ENCODE measurements around the gene NUP93. TPM values are rescaled to one million over a fixed set of nuclear protein-coding genes. Genes with fewer than 3 reads are reported as not detected.

NUP93 gene
- total RNA-seq, 5 donors from 2014 or later (not counting 1 experiment from before 2014, with no cell fraction given) = 52.6 to 72.4 (median 60.5) TPM

GRCh38 chr16:56755038-56755437 is 25.1 kb downstream of the NUP93 start:
- Mint-ChIP-seq H3K9me3 (no peaks in the 10 kb centered on the region), H3K4me3 (no peak overlapping the region), H3K4me1 (peaks cover 0 to 6% (median 0%) of the 10 kb centered on the region in 3 donors), H3K27ac (no peak overlapping the region), H3K36me3 (peaks cover 73% of the 10 kb centered on the region), H3K27me3 (no peaks in the 10 kb centered on the region)
- Histone ChIP-seq H3K36me3 (ENCODE audit: control insufficient read depth in 2 of 2, extremely low read depth in 1 of 2, insufficient read depth in 1 of 2, low read length in 1 of 2) (peaks cover 0 to 22% of the 10 kb centered on the region in 2 donors), H3K27ac (ENCODE audit: low read length) (no peak overlapping the region), H3K4me1 (ENCODE audit: control insufficient read depth in 1 of 2, extremely low read depth in 1 of 2, insufficient read depth in 2 of 2, low read length in 2 of 2) (no peaks in the 10 kb centered on the region), H3K27me3 (replicated peaks in 1 of 2; ENCODE audit: control insufficient read depth in 2 of 2, extremely low read depth in 1 of 2, insufficient read depth in 2 of 2, low read length in 1 of 2) (no peaks in the 10 kb centered on the region), H3K9me3 (peaks cover 2% of the 10 kb centered on the region), H3K4me3 (ENCODE audit: control insufficient read depth in 1 of 2, extremely low read depth in 1 of 2, low read length in 1 of 2) (no peak overlapping the region)
- POLR2A ChIA-PET = no interaction called here
- ATAC-seq (replicated peaks in 1 of 4) = no peak
- DNase-seq = no peak
- CTCF ChIA-PET = no interaction called here

GRCh38 chr16:56758432-56758831 is 28.5 kb downstream of the NUP93 start:
- no peak overlapping the region for H3K4me3 ChIP-seq (ENCODE audit: control insufficient read depth in 1 of 2, extremely low read depth in 1 of 2, low read length in 1 of 2)
- ATAC-seq (replicated peaks in 1 of 4) (no peak), DNase-seq (no peak)
- no peaks in the 10 kb centered on the region for H3K27me3 ChIP-seq (replicated peaks in 1 of 2; ENCODE audit: control insufficient read depth in 2 of 2, extremely low read depth in 1 of 2, insufficient read depth in 2 of 2, low read length in 1 of 2)
- H3K4me1 Mint-ChIP-seq = peaks cover 0 to 6% (median 2%) of the 10 kb centered on the region in 3 donors
- no peaks in the 10 kb centered on the region for H3K9me3 Mint-ChIP-seq
- H3K9me3 ChIP-seq = peaks cover 2% of the 10 kb centered on the region
- WGBS (ENCODE audit: insufficient coverage) = 100% methylated on average over 3 of the region's 3 CpGs
- H3K36me3 ChIP-seq (ENCODE audit: control insufficient read depth in 2 of 2, extremely low read depth in 1 of 2, insufficient read depth in 1 of 2, low read length in 1 of 2) = peaks cover 0 to 34% of the 10 kb centered on the region in 2 donors
- H3K4me1 ChIP-seq (ENCODE audit: control insufficient read depth in 1 of 2, extremely low read depth in 1 of 2, insufficient read depth in 2 of 2, low read length in 2 of 2) = no peaks in the 10 kb centered on the region
- no peaks in the 10 kb centered on the region for H3K27me3 Mint-ChIP-seq
- peaks cover 58% of the 10 kb centered on the region for H3K36me3 Mint-ChIP-seq
- no peak overlapping the region for H3K27ac ChIP-seq (ENCODE audit: low read length)
- no peak overlapping the region for H3K4me3 Mint-ChIP-seq
- CTCF ChIA-PET = no interaction called here
- H3K27ac Mint-ChIP-seq = no peak overlapping the region
- POLR2A ChIA-PET = no interaction called here

GRCh38 chr16:56758930-56759329 is 29.0 kb downstream of the NUP93 start:
- 100% methylated on average over 2 of the region's 4 CpGs for WGBS (ENCODE audit: insufficient coverage)
- ChIA-PET POLR2A (no interaction called here), CTCF (no interaction called here)
- peaks cover 2% of the 10 kb centered on the region for H3K9me3 ChIP-seq
- no peak overlapping the region for H3K27ac ChIP-seq (ENCODE audit: low read length)
- no peaks in the 10 kb centered on the region for H3K27me3 ChIP-seq (replicated peaks in 1 of 2; ENCODE audit: control insufficient read depth in 2 of 2, extremely low read depth in 1 of 2, insufficient read depth in 2 of 2, low read length in 1 of 2)
- H3K4me3 ChIP-seq (ENCODE audit: control insufficient read depth in 1 of 2, extremely low read depth in 1 of 2, low read length in 1 of 2) = no peak overlapping the region
- Mint-ChIP-seq H3K4me1 (peaks cover 0 to 6% (median 6%) of the 10 kb centered on the region in 3 donors), H3K27ac (no peak overlapping the region), H3K4me3 (no peak overlapping the region), H3K9me3 (no peaks in the 10 kb centered on the region), H3K36me3 (peaks cover 57% of the 10 kb centered on the region), H3K27me3 (no peaks in the 10 kb centered on the region)
- no peaks in the 10 kb centered on the region for H3K4me1 ChIP-seq (ENCODE audit: control insufficient read depth in 1 of 2, extremely low read depth in 1 of 2, insufficient read depth in 2 of 2, low read length in 2 of 2)
- ATAC-seq (replicated peaks in 1 of 4) = no peak
- no peak for DNase-seq
- peaks cover 0 to 34% of the 10 kb centered on the region in 2 donors for H3K36me3 ChIP-seq (ENCODE audit: control insufficient read depth in 2 of 2, extremely low read depth in 1 of 2, insufficient read depth in 1 of 2, low read length in 1 of 2)

DNA sequence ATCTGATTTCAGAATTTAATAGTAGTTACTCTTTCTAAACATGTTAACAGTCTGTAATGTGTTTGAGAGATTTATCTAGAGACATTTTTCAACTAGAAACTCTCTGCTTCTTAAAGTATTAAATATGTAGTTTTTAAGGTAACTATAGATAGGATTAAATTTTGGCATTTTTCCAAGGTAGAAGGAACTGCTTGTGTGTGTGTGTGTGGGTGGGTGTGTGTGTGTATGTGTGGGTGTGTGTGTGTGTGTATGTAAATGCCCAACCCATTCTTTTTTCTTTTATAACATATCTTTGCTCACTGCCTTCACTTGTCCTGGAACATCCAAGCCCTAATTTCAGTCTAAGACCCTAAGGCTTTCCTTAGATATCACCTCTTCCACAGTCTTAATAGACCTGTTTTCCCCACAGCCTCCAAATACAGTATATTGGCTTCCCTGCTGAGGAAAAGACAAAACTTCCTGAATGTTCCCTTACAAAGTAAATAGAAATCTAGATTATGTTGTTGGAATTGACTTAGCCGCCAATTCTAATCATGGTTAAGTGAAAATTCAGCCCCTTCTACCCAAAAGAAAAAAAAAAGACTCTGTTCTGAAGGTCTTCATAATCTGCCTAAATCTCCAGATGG is 33.5 kb downstream of the NUP93 start:
- no peaks in the 10 kb centered on the region for H3K27me3 ChIP-seq (replicated peaks in 1 of 2; ENCODE audit: control insufficient read depth in 2 of 2, extremely low read depth in 1 of 2, insufficient read depth in 2 of 2, low read length in 1 of 2)
- no peaks in the 10 kb centered on the region for H3K9me3 Mint-ChIP-seq
- ChIA-PET POLR2A (no interaction called here), CTCF (no interaction called here)
- H3K27ac Mint-ChIP-seq = no peak overlapping the region
- no peaks in the 10 kb centered on the region for H3K27me3 Mint-ChIP-seq
- no peak overlapping the region for H3K4me3 Mint-ChIP-seq
- no peaks in the 10 kb centered on the region for H3K9me3 ChIP-seq
- ATAC-seq (replicated peaks in 1 of 4) (no peak), DNase-seq (no peak)
- H3K36me3 ChIP-seq (ENCODE audit: control insufficient read depth in 2 of 2, extremely low read depth in 1 of 2, insufficient read depth in 1 of 2, low read length in 1 of 2) = peaks cover 2 to 33% of the 10 kb centered on the region in 2 donors
- peaks cover 0 to 10% (median 3%) of the 10 kb centered on the region in 3 donors for H3K4me1 Mint-ChIP-seq
- H3K4me1 ChIP-seq (ENCODE audit: control insufficient read depth in 1 of 2, extremely low read depth in 1 of 2, insufficient read depth in 2 of 2, low read length in 2 of 2) = no peaks in the 10 kb centered on the region
- no peak overlapping the region for H3K4me3 ChIP-seq (ENCODE audit: control insufficient read depth in 1 of 2, extremely low read depth in 1 of 2, low read length in 1 of 2)
- H3K36me3 Mint-ChIP-seq = peaks cover 40% of the 10 kb centered on the region
- H3K27ac ChIP-seq (ENCODE audit: low read length) = no peak overlapping the region
- WGBS (ENCODE audit: insufficient coverage) = no CpG with 5 or more reads among the region's 1 CpG

- WGBS (ENCODE audit: insufficient coverage) = no CpG with 5 or more reads among the region's 2 CpGs
- no peaks in the 10 kb centered on the region for H3K4me1 ChIP-seq (ENCODE audit: control insufficient read depth in 1 of 2, extremely low read depth in 1 of 2, insufficient read depth in 2 of 2, low read length in 2 of 2)
- CTCF ChIA-PET = no interaction called here
Measured at GRCh38 chr16:56764835-56765234, 34.9 kb downstream of the NUP93 start.

GRCh38 chr16:56765949-56766348 is 36.0 kb downstream of the NUP93 start:
- peaks cover 2 to 11% of the 10 kb centered on the region in 2 donors for H3K36me3 ChIP-seq (ENCODE audit: control insufficient read depth in 2 of 2, extremely low read depth in 1 of 2, insufficient read depth in 1 of 2, low read length in 1 of 2)
- H3K4me1 Mint-ChIP-seq = peaks cover 5 to 16% (median 14%) of the 10 kb centered on the region in 3 donors
- no peaks in the 10 kb centered on the region for H3K27me3 ChIP-seq (replicated peaks in 1 of 2; ENCODE audit: control insufficient read depth in 2 of 2, extremely low read depth in 1 of 2, insufficient read depth in 2 of 2, low read length in 1 of 2)
- ChIA-PET CTCF (no interaction called here), POLR2A (no interaction called here)
- no peak overlapping the region for H3K4me3 ChIP-seq (ENCODE audit: control insufficient read depth in 1 of 2, extremely low read depth in 1 of 2, low read length in 1 of 2)
- H3K9me3 Mint-ChIP-seq = no peaks in the 10 kb centered on the region
- H3K9me3 ChIP-seq = no peaks in the 10 kb centered on the region
- WGBS (ENCODE audit: insufficient coverage) = no CpG with 5 or more reads among the region's 4 CpGs
- H3K27ac ChIP-seq (ENCODE audit: low read length) = no peak overlapping the region
- H3K36me3 Mint-ChIP-seq = peaks cover 21% of the 10 kb centered on the region
- no peak overlapping the region for H3K27ac Mint-ChIP-seq
- ATAC-seq (replicated peaks in 1 of 4) = no peak
- H3K4me1 ChIP-seq (ENCODE audit: control insufficient read depth in 1 of 2, extremely low read depth in 1 of 2, insufficient read depth in 2 of 2, low read length in 2 of 2) = no peaks in the 10 kb centered on the region
- no peak for DNase-seq
- H3K27me3 Mint-ChIP-seq = no peaks in the 10 kb centered on the region
- no peak overlapping the region for H3K4me3 Mint-ChIP-seq

More at GRCh38 chr16:56764835-56765234, 34.9 kb downstream of the NUP93 start:
- Mint-ChIP-seq H3K9me3 (no peaks in the 10 kb centered on the region), H3K27ac (no peak overlapping the region), H3K36me3 (peaks cover 28% of the 10 kb centered on the region), H3K4me3 (no peak overlapping the region), H3K4me1 (peaks cover 3 to 10% (median 3%) of the 10 kb centered on the region in 3 donors), H3K27me3 (no peaks in the 10 kb centered on the region)
- ATAC-seq (replicated peaks in 1 of 4) = no peak
- no peak for DNase-seq
- no peak overlapping the region for H3K4me3 ChIP-seq (ENCODE audit: control insufficient read depth in 1 of 2, extremely low read depth in 1 of 2, low read length in 1 of 2)
- H3K9me3 ChIP-seq = no peaks in the 10 kb centered on the region
- no peaks in the 10 kb centered on the region for H3K27me3 ChIP-seq (replicated peaks in 1 of 2; ENCODE audit: control insufficient read depth in 2 of 2, extremely low read depth in 1 of 2, insufficient read depth in 2 of 2, low read length in 1 of 2)
- no peak overlapping the region for H3K27ac ChIP-seq (ENCODE audit: low read length)
- POLR2A ChIA-PET = no interaction called here
- peaks cover 2 to 21% of the 10 kb centered on the region in 2 donors for H3K36me3 ChIP-seq (ENCODE audit: control insufficient read depth in 2 of 2, extremely low read depth in 1 of 2, insufficient read depth in 1 of 2, low read length in 1 of 2)

GRCh38 chr16:56767024-56767423 is 37.1 kb downstream of the NUP93 start:
- ChIA-PET POLR2A (no interaction called here), CTCF (no interaction called here)
- WGBS (ENCODE audit: insufficient coverage) = 90% methylated on average over 2 of the region's 3 CpGs
- H3K4me1 ChIP-seq (ENCODE audit: control insufficient read depth in 1 of 2, extremely low read depth in 1 of 2, insufficient read depth in 2 of 2, low read length in 2 of 2) = no peaks in the 10 kb centered on the region
- DNase-seq = no peak
- Mint-ChIP-seq H3K27me3 (no peaks in the 10 kb centered on the region), H3K9me3 (no peaks in the 10 kb centered on the region), H3K27ac (no peak overlapping the region), H3K4me3 (no peak overlapping the region), H3K36me3 (peaks cover 18% of the 10 kb centered on the region), H3K4me1 (peaks cover 15 to 27% (median 25%) of the 10 kb centered on the region in 3 donors)
- H3K4me3 ChIP-seq (ENCODE audit: control insufficient read depth in 1 of 2, extremely low read depth in 1 of 2, low read length in 1 of 2) = no peak overlapping the region
- no peak overlapping the region for H3K27ac ChIP-seq (ENCODE audit: low read length)
- no peak for ATAC-seq (replicated peaks in 1 of 4)
- H3K36me3 ChIP-seq (ENCODE audit: control insufficient read depth in 2 of 2, extremely low read depth in 1 of 2, insufficient read depth in 1 of 2, low read length in 1 of 2) = peaks cover 2 to 9% of the 10 kb centered on the region in 2 donors
- H3K9me3 ChIP-seq = no peaks in the 10 kb centered on the region
- no peaks in the 10 kb centered on the region for H3K27me3 ChIP-seq (replicated peaks in 1 of 2; ENCODE audit: control insufficient read depth in 2 of 2, extremely low read depth in 1 of 2, insufficient read depth in 2 of 2, low read length in 1 of 2)

Data from T-cell (primary cell).